Measurements from ENCODE around the gene PSORS1C1. TPM values are rescaled to one million over a fixed set of nuclear protein-coding genes. Genes with fewer than 3 reads are reported as not detected.
A peak's percentile ranks its signal among the peaks of the same experiment; 100 is the strongest.

PSORS1C1 gene
- total and polyA plus RNA-seq, 2 of the 4 experiments (the other 2 are of a cell fraction) = 0.36 to 1.1 TPM

DNA sequence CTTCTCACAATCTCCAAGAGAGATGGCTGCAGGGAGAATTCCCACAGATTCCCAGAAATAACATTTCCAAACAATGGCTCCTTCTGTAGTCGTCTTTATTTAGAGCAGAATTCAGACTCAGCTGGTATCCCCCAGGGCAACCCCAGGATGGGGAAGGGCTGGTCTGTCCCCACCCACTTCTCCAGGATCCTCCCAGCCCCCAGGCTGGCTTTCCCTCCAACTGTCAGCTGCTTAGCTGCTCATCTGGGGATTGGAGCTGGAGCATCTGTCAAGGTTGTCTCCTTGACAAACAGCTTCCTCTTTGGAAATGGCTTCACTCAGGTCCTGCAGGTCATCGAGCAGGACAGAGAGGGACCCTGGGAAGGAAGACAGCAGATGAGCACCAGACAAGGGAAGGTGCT lies 27.8 kb downstream of the PSORS1C1 start:
- ChIA-PET CTCF (interaction anchor here (0.9 kb wide), 1 partner anchor 224 kb away, joined by 3 read pairs; no protein-coding TSS in a partner anchor), POLR2A (ENCODE audit: unreplicated experiment) (no interaction called here)
- TF ChIP-seq MAZ (IDR thresholded peaks at IDR 0.05; ENCODE audit: borderline replicate concordance, low read depth, low read length) (no peak), POLR2A (IDR thresholded peaks at IDR 0.05; ENCODE audit: low read depth, low read length) (no peak), FOS (IDR thresholded peaks at IDR 0.05; ENCODE audit: low read depth, low read length) (no peak), MXI1 (IDR thresholded peaks at IDR 0.05; ENCODE audit: borderline replicate concordance, low read depth, low read length) (no peak), RCOR1 (IDR thresholded peaks at IDR 0.05; ENCODE audit: insufficient replicate concordance, low read length) (no peak), NFE2L2 (IDR thresholded peaks at IDR 0.05; ENCODE audit: low read depth, low read length) (no peak), CEBPB (IDR thresholded peaks at IDR 0.05; ENCODE audit: low read depth, low read length) (no peak), RFX5 (IDR thresholded peaks at IDR 0.05; ENCODE audit: low read depth, low read length) (no peak), MAFK (IDR thresholded peaks at IDR 0.05; ENCODE audit: low read depth, low read length) (no peak), BHLHE40 (IDR thresholded peaks at IDR 0.05; ENCODE audit: low read depth, low read length) (no peak), CHD1 (IDR thresholded peaks at IDR 0.05; ENCODE audit: low read depth, low read length) (no peak), ELK1 (IDR thresholded peaks at IDR 0.05; ENCODE audit: borderline replicate concordance, low read depth, low read length) (no peak), SMC3 (IDR thresholded peaks at IDR 0.05; ENCODE audit: low read depth, low read length) (no peak), RAD21 (IDR thresholded peaks at IDR 0.05; ENCODE audit: low read length) (no peak)
- TF ChIP-seq, protein P1, sequence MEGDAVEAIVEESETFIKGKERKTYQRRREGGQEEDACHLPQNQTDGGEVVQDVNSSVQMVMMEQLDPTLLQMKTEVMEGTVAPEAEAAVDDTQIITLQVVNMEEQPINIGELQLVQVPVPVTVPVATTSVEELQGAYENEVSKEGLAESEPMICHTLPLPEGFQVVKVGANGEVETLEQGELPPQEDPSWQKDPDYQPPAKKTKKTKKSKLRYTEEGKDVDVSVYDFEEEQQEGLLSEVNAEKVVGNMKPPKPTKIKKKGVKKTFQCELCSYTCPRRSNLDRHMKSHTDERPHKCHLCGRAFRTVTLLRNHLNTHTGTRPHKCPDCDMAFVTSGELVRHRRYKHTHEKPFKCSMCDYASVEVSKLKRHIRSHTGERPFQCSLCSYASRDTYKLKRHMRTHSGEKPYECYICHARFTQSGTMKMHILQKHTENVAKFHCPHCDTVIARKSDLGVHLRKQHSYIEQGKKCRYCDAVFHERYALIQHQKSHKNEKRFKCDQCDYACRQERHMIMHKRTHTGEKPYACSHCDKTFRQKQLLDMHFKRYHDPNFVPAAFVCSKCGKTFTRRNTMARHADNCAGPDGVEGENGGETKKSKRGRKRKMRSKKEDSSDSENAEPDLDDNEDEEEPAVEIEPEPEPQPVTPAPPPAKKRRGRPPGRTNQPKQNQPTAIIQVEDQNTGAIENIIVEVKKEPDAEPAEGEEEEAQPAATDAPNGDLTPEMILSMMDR (conservative IDR thresholded peaks at IDR 0.05; ENCODE audit: low read depth, low read length) = no peak
- TF ChIP-seq, protein P2, sequence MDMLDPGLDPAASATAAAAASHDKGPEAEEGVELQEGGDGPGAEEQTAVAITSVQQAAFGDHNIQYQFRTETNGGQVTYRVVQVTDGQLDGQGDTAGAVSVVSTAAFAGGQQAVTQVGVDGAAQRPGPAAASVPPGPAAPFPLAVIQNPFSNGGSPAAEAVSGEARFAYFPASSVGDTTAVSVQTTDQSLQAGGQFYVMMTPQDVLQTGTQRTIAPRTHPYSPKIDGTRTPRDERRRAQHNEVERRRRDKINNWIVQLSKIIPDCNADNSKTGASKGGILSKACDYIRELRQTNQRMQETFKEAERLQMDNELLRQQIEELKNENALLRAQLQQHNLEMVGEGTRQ (IDR thresholded peaks at IDR 0.05; ENCODE audit: low read depth, low read length) = no peak
- intact Hi-C loops (cut with micrococcal nuclease) (no loop called here), in situ Hi-C loops (cut with MboI; ENCODE audit: low sequenced_read_pairs) (no loop called here), dilution Hi-C loops (cut with HindIII; ENCODE audit: low sequenced_read_pairs, unreplicated experiment) (no loop called here)
- Histone ChIP-seq H3K4ac (ENCODE audit: low read depth, low read length) (no peak overlapping the region), H4K20me1 (ENCODE audit: insufficient read depth, low read length) (no peaks in the 10 kb centered on the region; the same call in 1 of the 2 replicates), H3K18ac (ENCODE audit: low read depth, low read length) (no peak overlapping the region), H3K79me1 (ENCODE audit: low read depth in 1 of 2, low read length in 2 of 2) (no peaks in the 10 kb centered on the region), H4K91ac (ENCODE audit: insufficient read depth, low read depth, low read length) (no peak overlapping the region), H3K23ac (ENCODE audit: low read depth, low read length) (0 out of 2 replicates have a peak overlapping the region, but pooled peaks have one; percentile 24), H3K9me3 (ENCODE audit: control insufficient read depth, insufficient read depth, low read length) (no peaks in the 10 kb centered on the region), H4K5ac (ENCODE audit: low read depth, low read length) (no peak overlapping the region), H3K27ac (ENCODE audit: insufficient read depth, low read length) (no peak overlapping the region), H2AFZ (replicated peaks; ENCODE audit: low read length, poor library complexity) (no peak overlapping the region), H2BK5ac (ENCODE audit: low read depth, low read length, poor library complexity, severe bottlenecking) (no peak overlapping the region), H3K14ac (replicated peaks; ENCODE audit: low read depth, low read length) (no peak overlapping the region), H3K4me1 (ENCODE audit: control insufficient read depth, insufficient read depth, low read length) (peaks cover 13% of the 10 kb centered on the region), H3K36me3 (ENCODE audit: control insufficient read depth, insufficient read depth, low read length) (peaks cover 18% of the 10 kb centered on the region), H2BK20ac (ENCODE audit: low read depth, low read length) (no peak overlapping the region; the same call in 1 of the 2 replicates), H2AK9ac (replicated peaks; ENCODE audit: low read depth, low read length, poor library complexity) (peak overlapping the region; percentile 61), H4K8ac (ENCODE audit: low read depth in 2 of 2, low read length in 2 of 2) (no peak overlapping the region), H3K4me2 (ENCODE audit: low read depth, low read length) (no peak overlapping the region), H3K27me3 (ENCODE audit: control insufficient read depth, insufficient read depth, low read length) (no peaks in the 10 kb centered on the region), H2AK5ac (ENCODE audit: low read depth, low read length) (peak overlapping the region; percentile 13; the same call in 1 of the 2 replicates), H3K56ac (ENCODE audit: extremely low read depth, insufficient read depth, low read length) (no peak overlapping the region), H3K4me3 (ENCODE audit: insufficient read depth, low read depth, low read length) (no peak overlapping the region), H3K9ac (ENCODE audit: low read depth, low read length) (no peak overlapping the region), H2BK120ac (ENCODE audit: low read depth, low read length) (0 out of 2 replicates have a peak overlapping the region, but pooled peaks have one; percentile 22), H3K9me1 (ENCODE audit: insufficient read depth, low read length) (peaks cover 15% of the 10 kb centered on the region), H2BK15ac (ENCODE audit: low read depth, low read length) (no peak overlapping the region)
- ATAC-seq (ENCODE audit: low read depth) = no peak
- WGBS, 2 experiments (ENCODE audit: extremely low coverage in 2 of 2, insufficient read length in 1 of 2) = no CpG with 5 or more reads among the region's 2 CpGs
- DNase-seq = no peak
- no TSS peak for BruUV-seq (replicated peaks)
